ENCODE results near the gene RHBDD3. TPM values are rescaled to one million over a fixed set of nuclear protein-coding genes. Genes with fewer than 3 reads are reported as not detected.

RHBDD3 gene
- total and polyA plus RNA-seq, 2 of the 4 experiments (the other 2 are of a cell fraction), result 5.7 to 21.5 TPM

- dilution Hi-C loops (cut with HindIII; ENCODE audit: low sequenced_read_pairs, unreplicated experiment) (no loop called here), intact Hi-C loops (cut with micrococcal nuclease) (no loop called here)
- CTCF ChIA-PET, result no interaction called here
Observed at GRCh38 chr22:29259253-29259899, 8.4 kb downstream of the RHBDD3 start.

More at GRCh38 chr22:29259253-29259899, 8.4 kb downstream of the RHBDD3 start:
- Histone ChIP-seq H3K23ac (ENCODE audit: low read depth, low read length) (no peak overlapping the region), H3K79me1 (ENCODE audit: low read depth in 1 of 2, low read length in 2 of 2) (no peaks in the 10 kb centered on the region), H2AK5ac (ENCODE audit: low read depth, low read length) (no peak overlapping the region), H2AFZ (replicated peaks; ENCODE audit: low read length, poor library complexity) (peak overlapping the region; percentile 43), H3K9ac (ENCODE audit: low read depth, low read length) (no peak overlapping the region), H4K20me1 (ENCODE audit: insufficient read depth, low read length) (no peaks in the 10 kb centered on the region), H3K4ac (ENCODE audit: low read depth, low read length) (no peak overlapping the region), H4K91ac (ENCODE audit: insufficient read depth, low read depth, low read length) (no peak overlapping the region), H3K4me3 (ENCODE audit: insufficient read depth, low read depth, low read length) (no peak overlapping the region), H3K56ac (ENCODE audit: extremely low read depth, insufficient read depth, low read length) (no peak overlapping the region), H3K27ac (ENCODE audit: insufficient read depth, low read length) (no peak overlapping the region), H3K4me1 (ENCODE audit: control insufficient read depth, insufficient read depth, low read length) (no peaks in the 10 kb centered on the region), H4K5ac (ENCODE audit: low read depth, low read length) (no peak overlapping the region), H3K9me3 (ENCODE audit: control insufficient read depth, insufficient read depth, low read length) (no peaks in the 10 kb centered on the region), H2BK20ac (ENCODE audit: low read depth, low read length) (no peak overlapping the region), H3K27me3 (ENCODE audit: control insufficient read depth, insufficient read depth, low read length) (no peaks in the 10 kb centered on the region), H3K14ac (replicated peaks; ENCODE audit: low read depth, low read length) (no peak overlapping the region), H3K9me1 (ENCODE audit: insufficient read depth, low read length) (0 out of 2 replicates have a peak, but pooled peaks cover 2% of the 10 kb centered on the region), H4K8ac (ENCODE audit: low read depth in 2 of 2, low read length in 2 of 2) (no peak overlapping the region), H3K18ac (ENCODE audit: low read depth, low read length) (no peak overlapping the region), H3K36me3 (ENCODE audit: control insufficient read depth, insufficient read depth, low read length) (peaks cover 14% of the 10 kb centered on the region), H2BK120ac (ENCODE audit: low read depth, low read length) (no peak overlapping the region), H2BK15ac (ENCODE audit: low read depth, low read length) (no peak overlapping the region), H2AK9ac (replicated peaks; ENCODE audit: low read depth, low read length, poor library complexity) (no peak overlapping the region), H3K4me2 (ENCODE audit: low read depth, low read length) (no peak overlapping the region), H2BK5ac (ENCODE audit: low read depth, low read length, poor library complexity, severe bottlenecking) (no peak overlapping the region)
- in situ Hi-C loops (cut with MboI; ENCODE audit: low sequenced_read_pairs), result no loop called here
- TF ChIP-seq SMC3 (IDR thresholded peaks at IDR 0.05; ENCODE audit: low read depth, low read length) (no peak), NFE2L2 (IDR thresholded peaks at IDR 0.05; ENCODE audit: low read depth, low read length) (no peak)
- DNase-seq (no peak), ATAC-seq (ENCODE audit: low read depth) (no peak)
- WGBS, 2 experiments (ENCODE audit: extremely low coverage in 2 of 2, insufficient read length in 1 of 2), result 100% methylated on average over 1 of the region's 11 CpGs; no CpG with 5 or more reads in 1 of the 2 experiments
- BruUV-seq (replicated peaks), result no TSS peak
- POLR2A ChIA-PET (ENCODE audit: unreplicated experiment), result no interaction called here

Data from IMR-90 (cell line).